ENCODE measurements around the gene BTBD16.

Gene BTBD16

DNA sequence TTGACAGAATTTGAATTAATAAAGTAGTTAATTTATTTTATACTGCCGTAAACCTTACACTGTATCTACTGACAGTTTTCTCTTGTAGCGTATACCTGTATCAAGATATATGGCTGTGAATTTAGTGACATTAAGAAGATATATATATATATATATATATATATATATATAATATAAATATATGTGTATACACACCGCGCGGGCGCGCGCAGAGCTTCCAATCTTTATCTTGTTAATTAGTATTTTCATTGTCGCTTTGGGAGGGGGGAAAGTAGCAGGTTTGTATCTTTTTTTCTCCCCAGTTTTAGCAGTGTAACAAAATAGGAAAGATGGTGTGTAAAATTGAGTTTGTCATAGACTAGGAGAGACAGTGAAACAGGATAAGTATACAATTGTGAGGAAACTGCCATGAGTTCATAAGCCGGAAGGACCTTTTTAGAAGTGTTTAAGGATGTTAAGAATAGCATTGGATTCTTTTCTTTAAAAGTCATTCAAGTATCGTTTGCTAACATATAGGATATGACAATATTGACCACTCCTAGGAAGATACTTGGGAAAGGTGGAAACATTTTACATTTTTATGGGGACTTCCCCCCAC is 105.4 kb downstream of the BTBD16 start:
- DNase-seq, result no peak

DNA sequence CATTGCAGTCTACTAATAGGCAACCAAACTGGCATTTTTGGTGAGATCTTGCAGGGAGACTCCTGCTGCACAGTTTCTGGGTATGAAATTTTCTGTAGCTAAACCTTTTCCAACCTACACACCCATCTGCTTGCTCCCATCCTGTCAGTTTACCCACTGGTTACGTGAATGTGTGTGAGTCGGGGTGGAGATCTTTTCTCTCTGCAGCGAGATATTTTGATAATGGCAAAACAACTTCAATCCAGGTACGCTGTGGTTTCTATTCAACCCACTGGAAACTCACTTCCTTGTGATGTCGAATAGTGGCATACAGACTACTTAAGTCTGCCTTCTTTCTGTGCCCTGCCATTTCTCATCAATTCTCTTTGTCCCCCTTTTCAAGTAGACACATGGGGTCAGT is 107.9 kb downstream of the BTBD16 start:
- DNase-seq, result no peak

DNA sequence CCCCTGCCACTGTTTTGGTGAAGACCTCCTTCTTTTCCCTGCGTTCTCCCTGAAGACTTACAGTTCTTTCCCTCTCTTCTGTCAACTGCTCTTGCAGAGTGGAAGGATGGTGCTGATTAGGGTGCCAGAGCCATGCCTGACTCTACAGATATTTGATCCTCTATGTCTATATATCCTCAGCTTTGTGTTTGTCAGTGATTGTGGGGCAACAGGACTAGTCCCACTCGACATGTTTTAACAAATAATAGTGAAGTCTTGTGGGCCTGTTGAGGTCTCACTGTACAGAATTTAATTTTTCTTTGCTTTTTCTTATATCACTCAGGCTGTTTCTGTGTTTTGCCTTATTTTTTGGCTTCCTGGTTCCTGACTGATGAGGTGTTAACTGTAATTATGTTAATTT is 108.4 kb downstream of the BTBD16 start:
- no peak for DNase-seq

DNA sequence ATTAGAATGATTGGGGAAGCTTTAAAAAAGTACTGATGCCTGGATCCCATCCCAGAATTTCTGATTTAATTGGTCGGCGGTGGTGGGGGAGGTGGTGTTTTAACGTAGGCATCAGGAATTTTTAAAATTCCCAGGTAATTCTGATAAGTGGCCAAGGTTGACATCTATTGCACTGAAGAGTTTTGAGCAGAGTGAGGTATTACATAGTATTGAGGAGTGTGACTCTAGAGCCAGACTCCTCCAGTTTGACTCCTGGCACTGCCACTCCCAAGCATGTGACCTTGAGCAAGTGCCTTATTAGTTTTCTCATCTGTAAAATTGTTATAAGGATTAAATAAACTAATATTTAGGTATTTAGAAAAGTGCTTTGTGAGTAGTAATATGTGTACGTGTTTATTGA is 109.6 kb downstream of the BTBD16 start:
- no peak for DNase-seq

DNA sequence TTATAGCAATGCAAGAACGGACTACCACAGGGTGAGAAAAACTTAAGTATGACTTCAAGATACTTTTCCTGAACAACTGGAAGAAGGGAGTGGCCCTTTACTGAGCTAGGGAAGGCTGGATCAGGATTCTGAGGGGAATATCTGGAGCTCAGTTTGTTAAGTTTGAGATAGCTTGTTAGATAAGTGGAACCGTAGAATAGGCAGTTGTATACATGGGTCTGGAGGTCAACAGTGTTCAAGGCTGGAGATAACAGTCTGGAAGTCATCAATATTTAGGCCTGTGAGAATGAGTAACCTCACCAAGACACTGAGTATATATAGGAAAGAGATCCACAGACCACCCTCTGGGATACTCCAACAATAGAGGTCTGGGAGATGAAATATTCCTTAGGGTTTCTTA is 110.6 kb downstream of the BTBD16 start:
- DNase-seq, result no peak

DNA sequence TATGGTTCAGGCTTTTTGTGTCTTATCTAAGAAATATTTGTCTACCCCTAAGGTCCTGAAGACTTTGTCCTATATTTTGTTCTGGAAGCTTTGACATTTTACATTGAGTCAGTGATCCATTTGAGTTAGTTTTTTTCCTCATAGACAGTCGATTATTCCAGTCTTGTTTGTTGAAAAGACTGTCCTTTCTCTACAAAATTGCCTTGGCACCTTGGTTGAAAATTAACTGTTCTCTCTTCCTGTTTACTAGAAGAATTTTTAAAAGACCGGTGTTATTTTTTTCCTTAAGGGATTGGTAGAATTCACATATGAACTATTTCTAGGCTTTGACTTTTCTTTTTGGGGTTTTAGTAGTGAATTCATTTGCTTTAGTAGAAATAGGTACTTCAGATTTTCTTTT is 115.4 kb downstream of the BTBD16 start:
- DNase-seq, result no peak

DNA sequence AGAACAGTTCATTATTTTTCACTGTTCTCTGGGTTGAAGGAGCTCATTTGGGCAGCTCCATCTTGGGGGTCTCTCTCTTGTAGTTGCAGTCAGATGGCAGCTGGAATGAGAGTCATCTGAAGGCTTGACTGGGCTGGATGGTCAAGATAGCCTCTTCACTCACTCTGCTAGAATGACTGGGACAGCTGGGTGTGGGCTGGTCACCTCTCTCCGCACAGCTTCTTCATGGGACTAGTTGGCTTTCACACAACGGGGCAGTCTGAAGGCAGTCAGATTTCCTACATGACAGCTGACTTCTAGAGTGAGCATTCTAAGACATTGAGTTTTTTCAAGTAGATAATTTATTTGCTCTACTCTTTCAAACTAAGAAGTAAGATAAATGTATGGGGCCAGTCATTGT is 116.5 kb downstream of the BTBD16 start:
- DNase-seq, result no peak

Data from activated effector memory CD4-positive, alpha-beta T cell treated with Interleukin-2 at 50 U/mL for 16 hours (primary cell).